ENCODE measurements around the gene HECTD4. TPM values are rescaled to one million over a fixed set of nuclear protein-coding genes. Genes with fewer than 3 reads are reported as not detected.

The HECTD4 gene
- total RNA-seq, 1 donor from 2014 or later: 34.7 TPM

- Mint-ChIP-seq H3K4me1 (ENCODE audit: low read depth) (peaks cover 11% of the 10 kb centered on the region), H3K4me3 (ENCODE audit: low read depth) (no peak overlapping the region), H3K9me3 (no peaks in the 10 kb centered on the region), H3K27me3 (ENCODE audit: low read depth) (no peaks in the 10 kb centered on the region), H3K27ac (no peak overlapping the region), H3K36me3 (ENCODE audit: low read depth) (peaks cover 8% of the 10 kb centered on the region)
- DNase-seq (ENCODE audit: low spot score): no peak
- intact Hi-C loops (cut with micrococcal nuclease): no loop called here
These were observed 59.2 kb downstream of the HECTD4 start for GRCh38 chr12:112322882-112323547.

GRCh38 chr12:112322441-112322840 is 59.8 kb downstream of the HECTD4 start:
- H3K9me3 Mint-ChIP-seq: no peaks in the 10 kb centered on the region
- peaks cover 8% of the 10 kb centered on the region for H3K36me3 Mint-ChIP-seq (ENCODE audit: low read depth)
- H3K27ac Mint-ChIP-seq: no peak overlapping the region
- peaks cover 7% of the 10 kb centered on the region for H3K4me1 Mint-ChIP-seq (ENCODE audit: low read depth)
- no peak overlapping the region for H3K4me3 Mint-ChIP-seq (ENCODE audit: low read depth)
- no peak for DNase-seq (ENCODE audit: low spot score)
- intact Hi-C loops (cut with micrococcal nuclease): no loop called here
- H3K27me3 Mint-ChIP-seq (ENCODE audit: low read depth): no peaks in the 10 kb centered on the region

- no peaks in the 10 kb centered on the region for H3K9me3 Mint-ChIP-seq
- peaks cover 15% of the 10 kb centered on the region for H3K36me3 Mint-ChIP-seq (ENCODE audit: low read depth)
- no peak overlapping the region for H3K4me3 Mint-ChIP-seq (ENCODE audit: low read depth)
- H3K27me3 Mint-ChIP-seq (ENCODE audit: low read depth): no peaks in the 10 kb centered on the region
- H3K27ac Mint-ChIP-seq: no peak overlapping the region
- H3K4me1 Mint-ChIP-seq (ENCODE audit: low read depth): peaks cover 7% of the 10 kb centered on the region
- intact Hi-C loops (cut with micrococcal nuclease): no loop called here
- no peak for DNase-seq (ENCODE audit: low spot score)
These were observed 61.0 kb downstream of the HECTD4 start for GRCh38 chr12:112321245-112321644.

- no peak for DNase-seq (ENCODE audit: low spot score)
- H3K27me3 Mint-ChIP-seq (ENCODE audit: low read depth): no peaks in the 10 kb centered on the region
- peaks cover 7% of the 10 kb centered on the region for H3K4me1 Mint-ChIP-seq (ENCODE audit: low read depth)
- H3K4me3 Mint-ChIP-seq (ENCODE audit: low read depth): no peak overlapping the region
- H3K36me3 Mint-ChIP-seq (ENCODE audit: low read depth): peaks cover 18% of the 10 kb centered on the region
- H3K27ac Mint-ChIP-seq: no peak overlapping the region
- no peaks in the 10 kb centered on the region for H3K9me3 Mint-ChIP-seq
- intact Hi-C loops (cut with micrococcal nuclease): no loop called here
These were observed 62.8 kb downstream of the HECTD4 start for GRCh38 chr12:112319395-112319794.

GRCh38 chr12:112317481-112317880 is 64.8 kb downstream of the HECTD4 start:
- Mint-ChIP-seq H3K4me3 (ENCODE audit: low read depth) (no peak overlapping the region), H3K4me1 (ENCODE audit: low read depth) (peaks cover 6% of the 10 kb centered on the region), H3K27me3 (ENCODE audit: low read depth) (no peaks in the 10 kb centered on the region), H3K9me3 (no peaks in the 10 kb centered on the region), H3K27ac (no peak overlapping the region), H3K36me3 (ENCODE audit: low read depth) (peaks cover 21% of the 10 kb centered on the region)
- DNase-seq (ENCODE audit: low spot score): no peak
- intact Hi-C loops (cut with micrococcal nuclease): no loop called here

- Mint-ChIP-seq H3K4me1 (ENCODE audit: low read depth) (peaks cover 6% of the 10 kb centered on the region), H3K9me3 (no peaks in the 10 kb centered on the region), H3K27ac (no peak overlapping the region), H3K27me3 (ENCODE audit: low read depth) (no peaks in the 10 kb centered on the region), H3K36me3 (ENCODE audit: low read depth) (peaks cover 28% of the 10 kb centered on the region), H3K4me3 (ENCODE audit: low read depth) (no peak overlapping the region)
- intact Hi-C loops (cut with micrococcal nuclease): no loop called here
- no peak for DNase-seq (ENCODE audit: low spot score)
These were observed 67.2 kb downstream of the HECTD4 start for GRCh38 chr12:112314981-112315380.

GRCh38 chr12:112309797-112310196 is 72.4 kb downstream of the HECTD4 start:
- DNase-seq (ENCODE audit: low spot score): no peak
- Mint-ChIP-seq H3K27me3 (ENCODE audit: low read depth) (no peaks in the 10 kb centered on the region), H3K9me3 (no peaks in the 10 kb centered on the region), H3K4me1 (ENCODE audit: low read depth) (no peaks in the 10 kb centered on the region), H3K36me3 (ENCODE audit: low read depth) (peaks cover 37% of the 10 kb centered on the region), H3K4me3 (ENCODE audit: low read depth) (no peak overlapping the region), H3K27ac (no peak overlapping the region)
- intact Hi-C loops (cut with micrococcal nuclease): loop anchor here (5.0 kb wide), 1 partner anchor 73 kb away; the partner anchor contains the start of gene HECTD4

GRCh38 chr12:112308652-112309051 is 73.6 kb downstream of the HECTD4 start:
- Mint-ChIP-seq H3K36me3 (ENCODE audit: low read depth) (peaks cover 37% of the 10 kb centered on the region), H3K9me3 (no peaks in the 10 kb centered on the region), H3K4me3 (ENCODE audit: low read depth) (no peak overlapping the region), H3K27me3 (ENCODE audit: low read depth) (no peaks in the 10 kb centered on the region), H3K27ac (no peak overlapping the region), H3K4me1 (ENCODE audit: low read depth) (no peaks in the 10 kb centered on the region)
- intact Hi-C loops (cut with micrococcal nuclease): loop anchor here (5.0 kb wide), 1 partner anchor 74 kb away; the partner anchor contains the start of gene HECTD4
- no peak for DNase-seq (ENCODE audit: low spot score)

- peaks cover 40% of the 10 kb centered on the region for H3K36me3 Mint-ChIP-seq (ENCODE audit: low read depth)
- no peak overlapping the region for H3K4me3 Mint-ChIP-seq (ENCODE audit: low read depth)
- no peaks in the 10 kb centered on the region for H3K27me3 Mint-ChIP-seq (ENCODE audit: low read depth)
- intact Hi-C loops (cut with micrococcal nuclease): loop anchor here (5.0 kb wide), 1 partner anchor 74 kb away; the partner anchor contains the start of gene HECTD4
- no peaks in the 10 kb centered on the region for H3K9me3 Mint-ChIP-seq
- no peak for DNase-seq (ENCODE audit: low spot score)
- H3K27ac Mint-ChIP-seq: no peak overlapping the region
- H3K4me1 Mint-ChIP-seq (ENCODE audit: low read depth): peaks cover 3% of the 10 kb centered on the region
These were observed 74.1 kb downstream of the HECTD4 start for GRCh38 chr12:112308161-112308560.

GRCh38 chr12:112307317-112308011 is 74.8 kb downstream of the HECTD4 start:
- Mint-ChIP-seq H3K36me3 (ENCODE audit: low read depth) (peaks cover 43% of the 10 kb centered on the region), H3K4me1 (ENCODE audit: low read depth) (peaks cover 7% of the 10 kb centered on the region), H3K9me3 (no peaks in the 10 kb centered on the region), H3K27ac (no peak overlapping the region), H3K4me3 (ENCODE audit: low read depth) (no peak overlapping the region), H3K27me3 (ENCODE audit: low read depth) (no peaks in the 10 kb centered on the region)
- intact Hi-C loops (cut with micrococcal nuclease): loop anchor here (5.0 kb wide), 1 partner anchor 75 kb away; the partner anchor contains the start of gene HECTD4
- DNase-seq (ENCODE audit: low spot score): no peak

- no peak for DNase-seq (ENCODE audit: low spot score)
- no peaks in the 10 kb centered on the region for H3K27me3 Mint-ChIP-seq (ENCODE audit: low read depth)
- H3K36me3 Mint-ChIP-seq (ENCODE audit: low read depth): peaks cover 36% of the 10 kb centered on the region
- H3K27ac Mint-ChIP-seq: no peak overlapping the region
- intact Hi-C loops (cut with micrococcal nuclease): loop anchor here (5.0 kb wide), 1 partner anchor 76 kb away; the partner anchor contains the start of gene HECTD4
- peaks cover 7% of the 10 kb centered on the region for H3K4me1 Mint-ChIP-seq (ENCODE audit: low read depth)
- H3K4me3 Mint-ChIP-seq (ENCODE audit: low read depth): no peak overlapping the region
- H3K9me3 Mint-ChIP-seq: no peaks in the 10 kb centered on the region
These were observed 76.3 kb downstream of the HECTD4 start for GRCh38 chr12:112305951-112306350.

GRCh38 chr12:112304436-112304835 is 77.8 kb downstream of the HECTD4 start:
- H3K27ac Mint-ChIP-seq: no peak overlapping the region
- peaks cover 7% of the 10 kb centered on the region for H3K4me1 Mint-ChIP-seq (ENCODE audit: low read depth)
- H3K36me3 Mint-ChIP-seq (ENCODE audit: low read depth): peaks cover 36% of the 10 kb centered on the region
- no peak for DNase-seq (ENCODE audit: low spot score)
- intact Hi-C loops (cut with micrococcal nuclease): no loop called here
- no peaks in the 10 kb centered on the region for H3K27me3 Mint-ChIP-seq (ENCODE audit: low read depth)
- H3K4me3 Mint-ChIP-seq (ENCODE audit: low read depth): no peak overlapping the region
- no peaks in the 10 kb centered on the region for H3K9me3 Mint-ChIP-seq

GRCh38 chr12:112303799-112304198 is 78.4 kb downstream of the HECTD4 start:
- Mint-ChIP-seq H3K4me1 (ENCODE audit: low read depth) (peaks cover 7% of the 10 kb centered on the region), H3K27ac (no peak overlapping the region), H3K27me3 (ENCODE audit: low read depth) (no peaks in the 10 kb centered on the region), H3K4me3 (ENCODE audit: low read depth) (no peak overlapping the region), H3K9me3 (no peaks in the 10 kb centered on the region), H3K36me3 (ENCODE audit: low read depth) (peaks cover 29% of the 10 kb centered on the region)
- no peak for DNase-seq (ENCODE audit: low spot score)
- intact Hi-C loops (cut with micrococcal nuclease): no loop called here

Measured in activated T-helper 2 cell treated with anti-CD3 and anti-CD28 coated beads, Interferon-gamma antibody, Interleukin-2, Interleukin-4, amounts not matched to agents 10 μg/mL and 5 μg/mL and 100 μg/mL, durations not matched to agents 14 hours and 24 hours and 36 hours (primary cell).